ENCODE results near the gene RBM4.
A peak's percentile ranks its signal among the peaks of the same experiment; 100 is the strongest.
"Not testable (repeated sequence)": the region's sequence is repeated elsewhere in the genome, so short reads cannot be mapped to it uniquely, and the experiment has no call there.

Gene RBM4

DNA sequence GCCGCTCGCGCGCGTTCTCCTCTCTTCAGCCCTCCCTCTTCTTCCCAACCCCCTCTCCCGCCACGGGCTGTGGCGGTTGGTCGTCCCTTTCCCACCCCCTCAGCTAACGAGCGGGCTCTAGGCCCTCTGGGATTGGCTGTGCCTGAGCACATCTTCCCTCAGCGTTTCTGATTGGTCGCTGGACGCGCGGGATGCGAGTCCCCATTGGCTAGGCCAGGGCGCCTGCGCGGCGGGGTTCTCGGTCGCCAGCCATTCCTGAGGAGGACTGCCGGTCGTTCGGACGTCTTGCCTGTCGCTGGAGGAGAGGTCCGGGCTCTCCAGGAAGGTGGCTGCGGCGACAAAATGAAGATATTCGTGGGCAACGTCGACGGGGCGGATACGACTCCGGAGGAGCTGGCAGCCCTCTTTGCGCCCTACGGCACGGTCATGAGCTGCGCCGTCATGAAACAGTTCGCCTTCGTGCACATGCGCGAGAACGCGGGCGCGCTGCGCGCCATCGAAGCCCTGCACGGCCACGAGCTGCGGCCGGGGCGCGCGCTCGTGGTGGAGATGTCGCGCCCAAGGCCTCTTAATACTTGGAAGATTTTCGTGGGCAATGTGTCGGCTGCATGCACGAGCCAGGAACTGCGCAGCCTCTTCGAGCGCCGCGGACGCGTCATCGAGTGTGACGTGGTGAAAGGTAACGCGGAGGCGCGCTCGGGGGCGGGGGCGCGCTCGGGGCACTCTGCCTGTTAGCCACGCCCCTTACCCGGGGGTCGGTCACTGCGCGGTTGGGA lies 21.9 kb upstream of the RBM4 start, which contains the start of gene RBM14:
RBM14 (plus strand) TSS at position 252 of the 776 bp plus-strand sequence; CDS start at position 343, 91 bp downstream.
- DNase-seq (ENCODE audit: low read depth), result peak; percentile 97

- peak; percentile 24 for DNase-seq (ENCODE audit: low read depth)
These were observed 21.2 kb upstream of the RBM4 start for GRCh38 chr11:66617155-66617834.

- no peak for DNase-seq (ENCODE audit: low read depth)
These were observed 19.4 kb upstream of the RBM4 start for GRCh38 chr11:66619080-66619554.

- DNase-seq (ENCODE audit: low read depth), result no peak
These were observed 14.1 kb upstream of the RBM4 start for GRCh38 chr11:66624450-66624849.

- no peak for DNase-seq (ENCODE audit: low read depth)
These were observed 13.3 kb upstream of the RBM4 start for GRCh38 chr11:66625041-66625751.

GRCh38 chr11:66625752-66626149 lies 12.8 kb upstream of the RBM4 start:
- no peak for DNase-seq (ENCODE audit: low read depth)

DNA sequence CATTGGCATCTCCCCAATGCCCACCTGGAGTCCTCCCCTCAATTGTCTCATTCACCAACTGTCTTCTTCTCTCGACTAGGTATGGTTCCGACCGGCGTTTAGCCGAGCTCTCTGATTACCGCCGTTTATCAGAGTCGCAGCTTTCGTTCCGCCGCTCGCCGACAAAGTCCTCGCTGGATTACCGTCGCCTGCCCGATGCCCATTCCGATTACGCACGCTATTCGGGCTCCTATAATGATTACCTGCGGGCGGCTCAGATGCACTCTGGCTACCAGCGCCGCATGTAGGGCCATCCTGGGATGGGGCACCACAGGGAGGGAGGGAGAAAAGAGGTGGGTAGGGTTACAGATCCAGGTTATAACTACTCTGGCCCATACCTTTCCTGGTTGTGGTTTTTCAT lies 12.1 kb upstream of the RBM4 start:
- no peak for DNase-seq (ENCODE audit: low read depth)

DNA sequence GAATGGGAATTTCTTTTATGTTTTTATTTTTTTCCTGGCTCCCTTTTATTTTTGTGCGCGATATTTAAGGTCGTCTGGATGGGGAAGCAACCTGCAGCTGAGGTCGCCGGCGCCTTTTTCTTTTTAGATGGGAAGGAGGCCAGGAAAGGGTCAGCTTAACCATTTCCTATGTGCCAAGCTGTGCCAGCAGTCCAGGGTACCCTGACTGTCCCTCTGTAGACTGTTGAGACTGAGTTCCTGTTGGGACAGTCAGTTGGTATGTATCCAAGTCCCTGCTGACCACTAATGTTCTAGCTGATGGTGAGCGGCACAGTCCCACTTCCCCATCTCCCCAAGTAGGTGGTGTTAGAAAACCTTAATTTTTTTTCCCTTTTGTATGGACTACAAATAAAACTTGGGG lies 11.6 kb upstream of the RBM4 start:
- no peak for DNase-seq (ENCODE audit: low read depth)

- DNase-seq (ENCODE audit: low read depth), result no peak
These were observed 10.4 kb upstream of the RBM4 start for GRCh38 chr11:66628061-66628603.

GRCh38 chr11:66629356-66629755 lies 9.1 kb upstream of the RBM4 start:
- DNase-seq (ENCODE audit: low read depth), result no peak

DNA sequence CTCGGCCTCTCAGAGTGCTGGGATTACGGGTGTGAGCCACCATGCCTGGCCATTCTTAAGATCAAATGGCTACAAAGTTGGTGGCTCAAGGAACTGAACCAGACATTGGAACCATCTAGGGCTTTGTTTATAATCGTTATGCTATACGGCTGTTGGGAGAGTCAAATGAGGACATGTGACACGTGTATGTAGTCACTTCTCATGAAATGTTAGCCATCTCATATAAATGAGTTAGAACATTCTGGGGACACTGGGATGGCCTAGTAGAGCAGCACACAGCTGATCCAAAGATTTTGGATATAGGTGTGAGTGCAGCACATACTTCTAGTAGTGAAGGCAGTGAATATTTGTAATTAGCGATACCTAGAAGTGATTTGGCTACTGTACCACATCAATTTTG lies 6.6 kb upstream of the RBM4 start:
- DNase-seq (ENCODE audit: low read depth), result no peak

DNA sequence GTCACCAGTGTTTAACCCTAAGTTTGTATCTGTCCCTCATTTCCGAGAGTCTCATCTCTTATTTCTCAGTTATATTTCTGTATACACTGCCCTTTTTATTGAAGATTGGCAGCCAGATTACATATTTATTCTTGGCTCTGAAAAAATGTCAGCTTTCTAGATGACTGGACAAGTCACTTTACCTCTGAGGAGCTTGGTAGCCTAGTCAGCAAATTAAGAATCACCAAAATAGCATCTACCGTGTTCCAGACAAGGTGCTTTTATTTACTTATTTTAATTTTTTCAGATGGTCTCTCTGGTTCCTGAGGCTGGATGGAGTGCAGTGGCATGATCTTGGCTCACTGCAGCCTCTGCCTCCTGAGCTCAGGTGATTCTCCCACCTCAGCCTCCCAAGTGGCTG lies 5.6 kb upstream of the RBM4 start:
- DNase-seq (ENCODE audit: low read depth), result no peak

- no peak for DNase-seq (ENCODE audit: low read depth)
These were observed 2.1 kb upstream of the RBM4 start for GRCh38 chr11:66636411-66636810.

GRCh38 chr11:66637557-66638176 lies 836 bp upstream of the RBM4 start:
- DNase-seq (ENCODE audit: low read depth), result no peak

- DNase-seq (ENCODE audit: low read depth), result no peak
These were observed 737 bp downstream of the RBM4 start for GRCh38 chr11:66639066-66639813.

GRCh38 chr11:66639814-66640340 lies 1.4 kb downstream of the RBM4 start:
- DNase-seq (ENCODE audit: low read depth), result not testable (repeated sequence)

- DNase-seq (ENCODE audit: low read depth), result no peak
These were observed 3.3 kb downstream of the RBM4 start for GRCh38 chr11:66641834-66642233.

GRCh38 chr11:66643745-66644437 lies 5.4 kb downstream of the RBM4 start:
- DNase-seq (ENCODE audit: low read depth), result no peak

DNA sequence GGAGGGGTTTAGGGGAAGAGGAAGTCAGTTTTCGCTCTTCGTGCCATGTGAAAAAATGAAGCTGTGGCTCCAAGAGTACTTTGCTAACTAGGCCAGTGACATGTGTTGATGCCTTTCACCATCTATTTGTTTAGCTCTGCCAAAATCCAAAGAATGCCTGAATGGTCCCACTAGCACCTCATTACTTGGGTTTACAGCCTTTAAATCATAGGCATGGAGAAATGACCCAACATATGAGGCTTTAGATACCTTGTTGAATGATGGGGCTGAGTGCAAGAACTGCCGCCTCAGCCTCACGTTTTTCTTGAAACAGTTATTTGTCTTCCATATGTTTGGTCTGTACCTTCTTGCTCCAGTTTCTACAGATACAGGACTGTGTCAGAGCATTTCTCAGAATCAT lies 8.3 kb downstream of the RBM4 start:
- no peak for DNase-seq (ENCODE audit: low read depth)

DNA sequence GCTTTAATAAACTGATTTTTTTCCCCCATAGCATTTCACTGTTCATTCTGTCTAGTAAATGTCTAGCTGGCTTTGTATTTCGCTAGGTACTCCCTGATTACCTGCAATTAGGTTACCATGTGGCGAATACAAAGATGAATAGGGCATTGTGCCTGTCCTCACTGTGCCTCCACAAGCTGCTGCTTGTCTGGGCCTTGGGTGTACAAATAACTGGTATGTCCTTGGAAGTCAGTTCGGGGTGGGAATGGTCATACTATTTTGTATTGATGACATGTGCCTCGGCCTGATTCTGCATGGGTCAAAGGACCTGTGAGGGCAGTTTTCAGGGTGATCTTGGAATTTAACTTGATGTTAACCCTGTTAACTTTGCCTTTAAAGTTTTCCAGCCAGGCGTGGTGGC lies 11.4 kb downstream of the RBM4 start:
- no peak for DNase-seq (ENCODE audit: low read depth)
